Forelimb muscle (tissue), 1 donor: Measurements from ENCODE around the gene IL25. TPM values are rescaled to one million over a fixed set of nuclear protein-coding genes. Genes with fewer than 3 reads are reported as not detected.
"Not testable (repeated sequence)": the region's sequence is repeated elsewhere in the genome, so short reads cannot be mapped to it uniquely, and the experiment has no call there.

Source experiments
- DNase-seq: peaks from one replicate; pipeline ENCODE4 v3.0.0-alpha.2; 2013; ENCODE audit warnings: low read depth
- polyA plus RNA-seq: library from polyadenylated mRNA; unstranded; fragments of 120-200 nt; gene quantifications from one replicate; pipeline ENCODE4 v1.2.1, GENCODE V29; 2013; ENCODE audit not compliant: insufficient read length

Gene IL25
- polyA plus RNA-seq, 1 donor = not detected

DNA sequence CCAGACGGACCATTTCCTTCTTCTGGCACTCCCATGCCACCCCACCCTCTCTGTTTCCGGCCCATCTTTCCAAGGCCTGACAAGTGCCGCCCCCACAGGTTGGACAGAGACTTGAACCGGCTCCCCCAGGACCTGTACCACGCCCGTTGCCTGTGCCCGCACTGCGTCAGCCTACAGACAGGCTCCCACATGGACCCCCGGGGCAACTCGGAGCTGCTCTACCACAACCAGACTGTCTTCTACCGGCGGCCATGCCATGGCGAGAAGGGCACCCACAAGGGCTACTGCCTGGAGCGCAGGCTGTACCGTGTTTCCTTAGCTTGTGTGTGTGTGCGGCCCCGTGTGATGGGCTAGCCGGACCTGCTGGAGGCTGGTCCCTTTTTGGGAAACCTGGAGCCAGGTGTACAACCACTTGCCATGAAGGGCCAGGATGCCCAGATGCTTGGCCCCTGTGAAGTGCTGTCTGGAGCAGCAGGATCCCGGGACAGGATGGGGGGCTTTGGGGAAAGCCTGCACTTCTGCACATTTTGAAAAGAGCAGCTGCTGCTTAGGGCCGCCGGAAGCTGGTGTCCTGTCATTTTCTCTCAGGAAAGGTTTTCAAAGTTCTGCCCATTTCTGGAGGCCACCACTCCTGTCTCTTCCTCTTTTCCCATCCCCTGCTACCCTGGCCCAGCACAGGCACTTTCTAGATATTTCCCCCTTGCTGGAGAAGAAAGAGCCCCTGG is 3.1 kb downstream of the IL25 start:
- no peak for DNase-seq

DNA sequence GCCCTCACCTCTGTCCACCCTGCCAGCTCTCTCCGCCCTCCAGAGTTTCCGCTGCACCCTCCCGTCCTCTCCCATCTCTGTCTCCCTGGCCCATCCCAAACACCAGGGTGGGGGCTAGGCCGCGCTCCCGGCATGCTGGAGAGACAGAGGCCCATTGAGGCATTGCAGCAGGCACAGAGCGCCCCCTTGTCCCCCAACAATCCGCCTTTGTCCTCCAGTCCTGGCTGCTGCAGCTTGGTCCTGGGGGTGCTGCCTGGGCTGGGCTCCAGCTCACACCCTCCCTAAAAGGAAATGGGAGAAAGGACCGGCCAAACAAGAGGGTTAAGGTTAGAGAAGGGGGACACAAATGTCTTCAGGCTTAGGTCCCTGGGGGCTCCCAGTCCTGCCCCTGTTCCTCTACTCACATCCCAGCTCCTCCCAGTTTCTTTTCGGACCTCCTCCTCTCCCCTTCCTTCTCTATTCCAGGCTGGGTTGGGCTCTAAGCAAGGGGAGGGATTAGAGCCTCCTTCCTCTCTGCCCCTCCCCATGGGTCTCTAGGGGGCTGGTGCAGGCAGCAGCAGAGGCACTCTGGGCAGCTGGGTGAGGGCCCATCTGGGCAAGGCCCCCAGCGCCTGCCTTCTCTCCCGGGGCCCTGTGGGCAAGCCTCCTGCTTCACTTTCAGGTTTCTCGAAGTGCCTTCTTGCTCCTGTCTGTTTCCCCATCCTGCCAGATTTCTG is 4.0 kb downstream of the IL25 start, which contains the start of gene CMTM5:
Gene CMTM5, plus strand, starts transcription at position 565 of the 716 bp plus-strand sequence. CDS start 206 bp downstream, outside the sequence.
- no peak for DNase-seq

DNA sequence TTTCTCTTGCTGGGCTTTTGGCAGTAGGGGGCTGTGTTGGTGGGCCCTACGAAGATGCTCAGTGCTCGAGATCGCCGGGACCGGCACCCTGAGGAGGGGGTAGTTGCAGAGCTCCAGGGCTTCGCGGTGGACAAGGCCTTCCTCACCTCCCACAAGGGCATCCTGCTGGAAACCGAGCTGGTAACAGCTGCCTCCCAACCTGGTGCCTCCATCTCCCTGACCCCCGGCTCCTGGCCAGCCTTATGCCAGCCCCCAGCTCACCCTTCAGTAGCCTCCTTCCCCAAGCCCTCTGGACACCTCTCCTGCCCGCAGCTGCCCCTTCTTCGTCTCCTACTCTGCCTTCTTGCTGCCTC is 4.6 kb downstream of the IL25 start:
- no peak for DNase-seq

DNA sequence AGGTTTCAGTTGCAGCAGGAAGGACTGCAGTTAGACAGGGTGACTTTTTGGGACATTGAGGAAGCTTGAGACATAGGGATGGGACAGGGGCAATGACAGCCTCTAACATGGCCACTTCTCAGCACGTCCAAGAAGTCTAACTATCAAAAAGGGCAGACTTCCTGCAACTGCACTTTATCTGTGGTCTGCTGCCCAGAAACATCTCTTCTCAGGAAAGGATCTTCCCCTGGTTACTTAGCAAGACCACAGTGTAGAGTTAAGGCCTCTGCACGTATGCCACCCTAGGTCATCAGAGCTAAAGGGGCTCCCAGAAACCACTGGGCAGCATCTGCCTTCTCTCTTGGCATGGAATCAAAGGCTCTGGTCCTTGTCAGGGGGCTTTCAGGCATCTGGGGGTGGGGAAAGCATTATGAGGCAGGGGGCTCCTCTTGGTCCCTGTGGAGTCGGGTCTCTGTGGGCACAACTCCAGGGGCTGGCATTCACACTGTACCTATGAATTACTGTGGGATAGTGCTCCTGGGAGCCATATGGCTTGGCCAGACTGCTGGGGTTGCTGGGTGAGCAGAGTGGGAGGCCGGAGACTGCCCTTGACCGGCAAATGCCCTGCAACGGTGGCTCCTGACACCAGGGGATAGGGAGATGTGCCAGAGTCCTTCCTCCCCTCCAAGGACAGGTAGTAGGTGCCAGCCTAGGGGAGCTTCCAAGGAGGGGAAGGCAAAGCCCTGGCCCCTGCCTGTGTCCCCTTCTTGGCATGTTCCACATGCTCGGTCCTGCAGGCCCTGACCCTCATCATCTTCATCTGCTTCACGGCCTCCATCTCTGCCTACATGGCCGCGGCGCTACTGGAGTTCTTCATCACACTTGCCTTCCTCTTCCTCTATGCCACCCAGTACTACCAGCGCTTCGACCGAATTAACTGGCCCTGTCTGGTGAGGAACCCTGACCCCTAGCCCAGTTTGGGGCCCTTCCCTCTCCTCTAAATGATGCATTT is 5.3 kb downstream of the IL25 start:
- no peak for DNase-seq

DNA sequence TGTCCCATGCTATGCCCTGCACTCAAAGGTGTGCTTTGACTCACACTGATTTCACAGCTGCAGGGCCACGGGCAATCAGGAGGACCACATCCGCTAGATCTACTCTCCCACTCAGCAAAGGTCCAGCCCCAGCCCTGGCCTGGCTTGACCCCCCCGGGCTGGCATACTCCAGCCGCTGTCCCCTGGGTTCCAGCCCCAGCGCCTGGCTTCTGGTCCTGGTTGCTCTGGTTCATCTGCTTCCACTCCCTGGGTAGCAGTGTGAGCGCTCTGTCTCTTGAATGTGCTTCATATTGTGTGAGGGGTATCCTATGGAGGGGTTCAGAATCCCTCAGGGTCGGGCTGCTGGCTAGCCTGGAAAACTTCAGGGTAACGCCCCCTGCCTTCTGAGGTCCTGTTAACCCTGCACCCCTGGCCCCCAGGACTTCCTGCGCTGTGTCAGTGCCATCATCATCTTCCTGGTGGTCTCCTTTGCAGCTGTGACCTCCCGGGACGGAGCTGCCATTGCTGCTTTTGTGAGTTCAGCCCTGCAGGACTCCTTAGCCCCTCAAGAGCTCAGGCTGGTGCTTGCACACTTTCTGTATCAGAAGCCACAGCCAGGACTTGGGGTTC is 6.1 kb downstream of the IL25 start:
- no peak for DNase-seq

DNA sequence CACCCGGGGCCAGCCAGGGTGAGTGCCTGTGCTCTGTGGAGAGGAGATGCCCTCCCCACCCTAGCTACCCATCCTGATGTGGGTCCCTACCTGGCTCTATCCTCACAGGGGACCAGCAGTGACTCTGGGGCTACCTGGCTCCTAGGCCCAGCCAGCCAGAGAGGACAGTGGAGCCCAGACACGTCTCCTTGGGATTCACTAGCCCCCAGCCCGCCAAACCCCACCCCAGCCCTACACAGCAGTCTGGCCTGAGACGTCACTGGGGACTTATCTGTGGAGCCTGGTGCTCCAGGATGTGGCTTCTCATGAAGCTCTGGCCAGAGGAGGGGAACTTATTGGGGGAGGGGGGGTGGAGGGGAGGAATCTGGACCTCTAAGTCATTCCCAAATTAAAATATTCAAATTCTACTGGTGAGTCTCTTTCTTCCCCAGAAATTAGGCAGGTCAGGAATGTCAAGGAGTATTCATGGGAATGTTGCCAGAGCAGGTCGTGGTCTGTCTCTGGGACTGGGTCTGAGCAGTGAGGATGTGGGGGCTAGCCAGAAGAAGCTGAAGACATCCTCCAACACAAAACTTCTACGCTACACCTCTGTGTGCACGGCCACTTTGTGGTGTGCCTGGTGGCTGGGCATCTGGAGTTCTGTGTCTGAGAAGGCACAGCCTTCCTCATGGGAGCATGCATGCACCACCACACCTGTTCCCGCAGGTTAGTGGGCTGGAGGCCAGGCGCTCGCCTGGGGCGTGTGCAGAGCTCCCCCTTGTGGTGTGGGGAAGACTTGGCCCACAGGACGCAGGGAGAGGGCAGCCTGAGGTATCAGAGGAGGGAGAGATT is 7.0 kb downstream of the IL25 start:
- DNase-seq = no peak

DNA sequence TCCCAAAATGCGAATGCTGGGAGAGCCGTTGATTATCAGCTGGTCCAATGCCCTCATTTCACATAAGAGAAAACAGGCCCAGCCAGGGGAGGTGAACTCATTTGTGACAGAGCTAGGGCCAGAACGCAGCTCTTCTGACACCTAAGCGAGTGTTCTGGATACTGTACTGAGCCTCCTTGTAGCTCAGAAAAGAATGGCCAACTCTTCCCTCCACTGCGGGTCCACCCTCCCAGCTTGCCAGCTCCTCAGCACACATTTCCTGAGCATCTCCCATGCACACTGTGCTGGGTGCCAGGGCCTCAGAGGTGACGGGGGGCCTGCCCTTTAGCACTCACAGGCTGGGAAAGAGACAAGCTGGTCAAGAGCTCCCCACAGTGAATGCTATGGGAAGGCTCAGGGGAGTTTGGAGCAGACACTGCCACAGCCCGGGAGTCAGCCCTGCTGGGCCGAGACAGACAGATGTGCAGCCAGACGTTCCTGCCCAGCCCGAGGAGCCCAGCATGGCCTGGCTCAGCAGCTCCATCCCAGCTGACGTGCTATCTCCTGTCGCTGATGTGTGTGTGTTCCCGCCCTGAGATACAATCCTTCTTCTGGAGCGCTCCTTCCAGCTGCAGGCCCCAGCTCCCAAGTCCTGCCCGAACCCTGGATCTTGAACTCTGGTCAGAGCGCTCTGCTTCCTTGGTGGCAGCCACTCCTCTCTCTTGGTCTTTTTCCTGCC is 7.7 kb downstream of the IL25 start:
- DNase-seq = no peak

DNA sequence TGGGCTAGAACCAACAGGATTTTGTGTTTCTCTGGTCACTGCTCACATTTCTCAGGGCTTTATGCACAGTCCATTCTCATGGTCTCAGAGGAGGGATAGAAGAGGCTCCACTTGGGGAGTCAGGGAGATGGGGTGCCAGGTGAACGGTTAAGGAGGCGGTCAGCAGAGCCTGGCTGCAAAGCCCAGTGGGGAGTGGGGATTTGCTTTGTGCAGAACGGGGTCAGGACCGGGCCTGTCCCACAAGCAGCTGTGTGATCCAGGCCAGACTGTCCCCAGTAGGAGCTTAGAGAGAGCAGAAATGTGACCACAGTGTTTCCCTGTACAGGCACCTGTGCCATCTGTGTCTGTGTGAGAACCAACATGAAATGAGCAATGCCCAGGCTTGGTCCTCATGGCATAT is 8.4 kb downstream of the IL25 start:
- no peak for DNase-seq

DNA sequence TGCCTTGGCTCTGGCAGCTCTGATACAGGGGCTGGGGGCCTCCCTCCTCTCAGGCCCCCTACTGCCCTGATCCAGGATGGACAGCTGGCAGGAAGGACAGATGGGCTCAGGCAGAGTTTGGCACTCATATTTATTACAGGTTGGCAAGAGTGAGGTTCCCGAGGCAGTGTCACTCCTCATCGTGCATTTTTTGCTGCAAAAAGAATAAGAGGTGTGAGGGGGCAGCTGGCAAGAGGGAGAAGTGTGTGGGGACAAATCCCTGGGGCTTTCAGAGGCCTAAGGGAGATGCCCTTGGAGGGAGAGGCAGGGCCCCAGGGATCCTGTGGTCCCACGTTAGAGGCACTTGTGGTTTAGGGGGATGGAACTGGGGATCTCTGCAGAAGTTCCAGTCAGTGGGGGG is 9.3 kb downstream of the IL25 start:
- DNase-seq = no peak

DNA sequence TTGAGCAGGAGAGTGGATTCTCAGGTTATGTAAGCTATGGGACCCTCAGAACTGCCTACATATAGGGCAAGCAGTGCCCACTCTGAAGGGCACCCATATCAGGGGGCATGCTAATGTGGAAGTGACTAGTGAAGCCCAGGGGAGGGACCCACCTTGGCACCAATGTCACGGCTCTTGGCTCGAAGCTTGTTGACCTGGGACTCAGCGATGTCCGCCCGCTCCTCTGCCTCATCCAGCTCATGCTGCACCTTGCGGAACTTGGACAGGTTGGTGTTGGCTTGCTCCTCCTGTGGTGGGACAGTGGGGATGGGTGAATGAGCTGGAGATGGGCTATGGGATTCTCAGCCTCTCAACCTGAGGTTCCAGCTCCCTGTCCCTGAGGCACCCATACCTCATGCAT is 9.7 kb downstream of the IL25 start:
- DNase-seq = no peak

DNA sequence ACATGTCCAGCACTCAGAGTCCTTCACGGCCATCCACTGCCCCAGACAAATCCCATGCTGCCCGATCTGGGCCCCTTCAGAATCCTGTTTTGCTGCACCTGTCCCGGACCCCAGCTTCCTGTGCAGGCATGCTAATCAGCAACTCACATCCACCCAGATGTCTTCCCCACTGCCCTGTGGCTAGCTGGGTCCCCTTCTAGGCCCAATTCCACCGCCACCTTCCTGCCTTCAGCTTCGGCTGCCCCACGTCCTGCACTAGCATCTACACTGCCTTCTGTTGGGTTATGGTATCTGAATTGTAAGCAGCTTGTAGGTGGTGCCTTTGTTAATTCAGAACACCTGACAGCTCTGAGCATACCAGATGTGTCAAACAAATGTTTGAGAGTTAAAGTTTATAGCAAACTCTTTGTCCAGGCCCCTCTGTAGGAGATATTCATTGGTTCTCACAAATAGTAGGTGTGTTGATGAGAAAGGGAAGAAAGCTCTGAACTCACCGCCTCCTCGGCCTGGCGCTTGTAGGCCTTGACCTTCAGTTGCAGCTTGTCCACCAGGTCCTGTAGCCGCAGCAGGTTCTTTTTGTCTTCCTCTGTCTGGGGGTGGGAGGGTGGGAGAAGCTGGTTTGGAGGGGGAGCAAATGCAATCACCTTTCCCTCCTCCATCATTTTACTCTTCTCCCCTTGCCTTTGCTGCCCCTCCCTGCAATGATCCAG is 10.3 kb downstream of the IL25 start:
- no peak for DNase-seq

DNA sequence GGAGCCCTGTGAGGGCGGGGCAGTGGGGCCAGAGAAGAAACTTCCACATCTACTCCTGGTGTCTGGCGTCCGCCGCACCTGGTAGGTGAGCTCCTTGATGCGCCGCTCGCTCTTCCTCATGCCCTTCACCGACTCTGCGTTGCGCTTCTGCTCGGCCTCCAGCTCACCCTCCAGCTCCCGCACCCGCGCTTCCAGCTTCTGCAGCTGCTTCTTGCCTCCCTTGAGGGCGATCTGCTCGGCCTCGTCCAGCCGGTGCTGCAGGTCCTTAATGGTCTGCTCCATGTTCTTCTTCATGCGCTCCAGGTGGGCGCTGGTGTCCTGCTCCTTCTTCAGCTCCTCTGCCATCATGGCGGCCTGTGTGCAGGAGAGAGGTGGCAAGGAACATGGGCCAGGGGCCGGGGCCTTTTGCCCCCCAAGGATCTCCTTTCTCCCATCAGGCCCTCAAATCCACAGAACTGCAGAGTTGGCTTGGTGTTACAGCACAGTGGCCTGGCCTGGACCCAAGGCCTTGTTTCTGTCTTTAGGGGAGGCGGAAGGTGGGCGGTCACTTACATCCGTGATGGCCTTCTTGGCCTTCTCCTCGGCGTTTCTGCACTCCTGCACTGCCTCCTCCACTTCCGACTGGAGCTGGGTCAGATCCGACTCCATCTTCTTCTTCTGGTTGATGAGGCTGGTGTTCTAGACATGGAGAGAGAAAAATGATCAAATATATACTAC is 11.9 kb downstream of the IL25 start:
- DNase-seq = no peak

DNA sequence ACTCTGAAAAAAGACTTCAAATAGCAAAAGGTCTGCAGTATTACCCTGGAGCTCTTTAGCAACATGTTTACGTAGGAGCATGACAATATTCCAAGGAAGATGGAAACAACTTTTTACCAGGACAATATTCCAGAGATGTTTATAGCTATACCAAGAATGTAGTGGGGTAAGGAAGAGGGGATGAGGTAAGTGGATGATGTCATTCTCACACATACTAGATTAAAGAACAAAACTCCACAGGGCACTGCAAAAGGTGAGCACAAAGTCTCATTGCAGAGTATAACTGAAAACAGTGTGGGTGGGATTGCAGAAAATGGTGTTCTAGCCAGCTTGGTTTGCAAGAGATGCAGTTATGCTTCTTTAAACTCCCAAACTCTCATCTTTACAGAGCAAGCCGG is 12.6 kb downstream of the IL25 start:
- no peak for DNase-seq

DNA sequence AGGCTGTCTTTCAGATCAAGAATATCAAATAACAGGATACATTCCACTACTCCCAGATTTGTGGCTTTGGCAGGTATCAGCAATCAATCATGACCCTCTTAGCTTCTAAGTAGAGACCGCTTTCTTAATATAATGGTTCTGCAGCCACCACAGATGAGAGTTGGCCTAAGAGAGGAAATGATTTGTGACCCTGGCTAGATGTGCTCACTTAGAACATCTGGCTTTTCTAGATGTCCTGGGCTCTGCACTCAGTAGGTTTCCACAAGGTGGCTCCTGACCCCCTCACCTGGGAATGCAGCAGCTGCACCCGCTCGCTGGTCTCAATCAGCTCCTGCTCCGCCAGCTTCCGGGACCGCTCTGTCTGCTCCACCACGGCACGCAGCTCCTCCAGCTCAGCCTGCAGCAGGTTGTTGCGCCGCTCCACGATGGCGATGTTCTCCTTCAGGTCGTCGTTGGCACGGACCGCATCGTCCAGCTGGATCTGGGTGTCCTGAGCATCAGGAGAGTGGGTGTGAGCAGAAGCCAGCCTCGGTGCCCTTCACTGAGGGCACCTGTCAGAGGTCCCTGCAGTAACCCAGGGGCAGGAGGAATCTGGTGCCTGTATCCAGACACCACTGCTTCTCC is 13.1 kb downstream of the IL25 start:
- no peak for DNase-seq

DNA sequence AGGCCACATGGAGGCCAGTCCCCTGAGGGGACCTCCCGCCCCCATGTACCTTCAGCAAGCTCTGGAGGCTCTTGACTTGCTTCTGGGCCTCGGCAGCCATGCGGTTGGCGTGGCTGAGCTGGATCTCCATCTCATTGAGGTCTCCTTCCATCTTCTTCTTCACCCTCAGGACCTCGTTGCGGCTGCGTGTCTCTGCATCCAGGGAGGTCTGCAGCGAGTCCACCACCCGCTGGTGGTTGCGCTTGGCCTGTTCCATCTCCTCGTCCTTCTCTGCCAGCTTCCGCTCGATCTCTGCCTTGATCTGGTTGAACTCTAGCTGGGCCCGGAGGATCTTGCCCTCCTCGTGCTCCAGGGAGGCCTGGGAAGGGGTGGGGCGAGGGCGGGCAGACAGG is 13.7 kb downstream of the IL25 start:
- not testable (repeated sequence) for DNase-seq

DNA sequence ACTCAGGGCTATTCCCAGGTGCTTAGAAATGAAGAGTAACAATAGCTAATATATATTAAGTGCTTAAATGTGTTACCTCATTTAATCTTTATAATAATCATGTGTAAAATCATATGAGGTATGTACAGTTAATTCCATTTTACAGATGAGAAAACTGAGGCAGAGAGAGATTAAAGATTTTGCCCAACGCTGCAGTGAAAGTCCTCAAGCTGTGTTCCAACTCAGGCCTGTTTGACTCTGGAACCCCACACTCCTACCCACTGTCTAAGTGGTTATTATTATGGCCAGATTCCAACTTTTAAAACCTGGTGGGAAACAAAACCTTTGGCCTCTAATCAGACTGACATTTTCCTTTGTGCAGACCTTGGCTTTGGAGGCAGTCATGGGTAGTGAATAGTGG is 14.4 kb downstream of the IL25 start:
- DNase-seq = no peak

DNA sequence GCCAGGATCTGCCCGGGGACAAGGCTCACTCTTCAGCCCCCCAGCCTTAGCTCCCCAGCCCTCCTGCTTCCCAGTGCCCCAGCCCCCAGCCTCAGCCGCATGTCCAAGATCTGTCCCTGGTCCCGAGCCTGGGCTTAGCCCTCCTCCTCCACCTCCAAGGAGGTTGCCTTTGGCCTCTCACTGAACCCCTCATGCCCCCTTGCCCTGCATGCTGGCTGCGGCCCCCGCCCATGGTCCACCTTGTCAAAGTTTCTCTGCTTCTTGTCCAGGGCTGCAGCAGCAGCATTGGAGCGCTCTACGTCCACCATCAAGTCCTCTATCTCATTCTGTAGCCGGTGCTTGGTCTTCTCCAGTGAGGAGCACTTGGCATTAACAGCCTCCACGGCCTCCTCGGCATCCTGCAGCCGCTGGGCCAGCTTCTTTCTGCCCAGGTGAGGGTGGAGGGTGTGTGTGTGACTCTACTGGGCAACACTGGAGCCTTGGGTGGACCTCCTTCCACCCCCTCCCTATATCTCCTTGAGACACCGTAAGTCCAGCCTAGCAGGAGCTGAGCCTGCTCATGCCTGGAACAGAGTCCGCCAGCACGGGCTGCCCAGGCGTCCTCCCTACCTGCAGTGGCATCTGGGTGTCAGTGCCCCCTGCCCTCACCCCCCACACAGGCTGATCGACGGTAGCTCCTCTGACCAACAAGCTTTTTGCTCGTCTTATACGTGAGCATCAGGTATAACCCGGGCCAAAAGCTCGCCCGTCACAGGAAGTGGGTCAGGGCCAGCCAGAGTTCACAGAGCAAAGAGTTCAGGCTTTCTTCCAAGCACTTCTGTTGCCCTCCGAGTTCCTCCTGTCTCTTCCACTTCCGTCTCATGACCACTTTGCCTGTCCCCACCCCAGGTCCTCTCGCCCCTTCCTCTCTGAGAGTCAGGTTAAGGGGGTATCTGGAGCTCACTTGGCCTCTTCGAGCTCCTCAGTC is 15.6 kb downstream of the IL25 start:
- no peak for DNase-seq
